B cell (primary cell): ENCODE data around the gene NECAP2.

Experiments
- CTCF ChIP-seq: fragments of 200-600 bp; IDR thresholded peaks from one replicate; pipeline ENCODE4 v1.8.0; 2022; ENCODE audit warnings: antibody characterized with exemption, mild to moderate bottlenecking
- EZH2 ChIP-seq: IDR thresholded peaks from 2 replicates; pipeline ENCODE4 v1.6.1; 2012; ENCODE audit warnings: borderline replicate concordance, low read depth, mild to moderate bottlenecking, moderate library complexity, low read length; ENCODE audit not compliant: insufficient read depth, poor library complexity, severe bottlenecking

- no peak for TF ChIP-seq CTCF
- no peak for TF ChIP-seq EZH2
Measured at GRCh38 chr1:16446116-16446515, 5.6 kb downstream of the NECAP2 start.
